22Rv1 (cell line): ENCODE results near the gene PPP1R2B.

Source experiments
- H3K27ac ChIP-seq: fragments of 450-650 bp; 2 replicates; pipeline ENCODE4 v1.5.1; 2017
- CTCF ChIP-seq: fragments of 450-650 bp; IDR thresholded peaks from 2 replicates; pipeline ENCODE4 v1.5.1; 2017; ENCODE audit warnings: mild to moderate bottlenecking
- ZFX ChIP-seq: fragments of 450-650 bp; IDR thresholded peaks from 2 replicates; pipeline ENCODE4 v1.6.1; 2017; ENCODE audit warnings: antibody characterized with exemption, borderline replicate concordance

The PPP1R2B gene

GRCh38 chr5:156819967-156820581 is 30.0 kb upstream of the PPP1R2B start:
- no peak overlapping the region for H3K27ac ChIP-seq

GRCh38 chr5:156824241-156824640 is 25.9 kb upstream of the PPP1R2B start:
- H3K27ac ChIP-seq: no peak overlapping the region
- TF ChIP-seq ZFX (no peak), CTCF (no peak)

More at GRCh38 chr5:156819967-156820581, 30.0 kb upstream of the PPP1R2B start:
- no peak for TF ChIP-seq ZFX
- TF ChIP-seq CTCF: no peak

GRCh38 chr5:156824800-156825199 is 25.3 kb upstream of the PPP1R2B start:
- no peak for TF ChIP-seq ZFX
- peak; percentile 39 for TF ChIP-seq CTCF
- H3K27ac ChIP-seq: no peak overlapping the region

GRCh38 chr5:156825688-156826087 is 24.4 kb upstream of the PPP1R2B start:
- no peak overlapping the region for H3K27ac ChIP-seq
- TF ChIP-seq CTCF (no peak), ZFX (no peak)

- H3K27ac ChIP-seq: no peak overlapping the region
- no peak for TF ChIP-seq ZFX
Measured at GRCh38 chr5:156826150-156826549, 23.9 kb upstream of the PPP1R2B start.

GRCh38 chr5:156834916-156835315 is 15.2 kb upstream of the PPP1R2B start:
- TF ChIP-seq CTCF: no peak
- no peak for TF ChIP-seq ZFX

GRCh38 chr5:156835905-156836304 is 14.2 kb upstream of the PPP1R2B start:
- no peak for TF ChIP-seq ZFX
- TF ChIP-seq CTCF: peak; percentile 34
- H3K27ac ChIP-seq: no peak overlapping the region

More at GRCh38 chr5:156834916-156835315, 15.2 kb upstream of the PPP1R2B start:
- no peak overlapping the region for H3K27ac ChIP-seq

- H3K27ac ChIP-seq: no peak overlapping the region
- TF ChIP-seq CTCF (no peak), ZFX (no peak)
Measured at GRCh38 chr5:156836846-156837245, 13.2 kb upstream of the PPP1R2B start.
